Coronary artery (tissue), 2 donors: Measurements from ENCODE around the gene ASIC1.
"Not testable (repeated sequence)": the region's sequence is repeated elsewhere in the genome, so short reads cannot be mapped to it uniquely, and the experiment has no call there.

Experiments
- DNase-seq: peaks from one replicate; pipeline ENCODE4 v3.0.0-alpha.2; 2017; ENCODE audit warnings: low spot score
- H3K27ac ChIP-seq, 2 donors: fragments of 200-600 bp; sonication (generic); one replicate each; pipeline ENCODE4 v1.5.1; 2016 to 2019
- H3K4me3 ChIP-seq: fragments of 200-600 bp; sonication (generic); 2 replicates; pipeline ENCODE4 v1.5.1; 2016; ENCODE audit warnings: mild to moderate bottlenecking, moderate library complexity
- TF ChIP-seq, protein P1 (sequence below): fragments of 200-600 bp; sonication (generic); IDR thresholded peaks from one replicate; pipeline ENCODE4 v1.5.1; 2019; ENCODE audit warnings: antibody characterized with exemption

The ASIC1 gene

DNA sequence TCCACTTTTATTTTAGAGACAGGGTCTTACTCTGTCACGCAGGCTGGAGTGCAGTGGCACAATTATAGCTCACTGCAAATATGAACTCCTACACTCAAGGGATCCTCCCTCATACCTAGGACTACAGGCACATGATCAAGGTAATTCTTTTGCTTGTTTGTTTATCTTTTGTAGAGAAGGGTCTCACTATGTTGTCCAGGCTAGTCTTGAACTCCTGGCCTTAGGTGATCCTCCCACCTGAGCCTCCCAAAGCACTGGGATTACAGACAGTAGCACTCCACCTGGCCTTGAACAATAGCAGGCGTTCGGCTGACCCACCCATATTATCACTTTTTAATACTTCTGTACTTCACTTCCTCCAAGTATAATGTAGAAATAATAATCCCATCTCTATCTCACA is 30.7 kb upstream of the ASIC1 start:
- H3K27ac ChIP-seq: no peak overlapping the region
- no peak overlapping the region for H3K4me3 ChIP-seq
- no peak for DNase-seq
- TF ChIP-seq, protein P1, sequence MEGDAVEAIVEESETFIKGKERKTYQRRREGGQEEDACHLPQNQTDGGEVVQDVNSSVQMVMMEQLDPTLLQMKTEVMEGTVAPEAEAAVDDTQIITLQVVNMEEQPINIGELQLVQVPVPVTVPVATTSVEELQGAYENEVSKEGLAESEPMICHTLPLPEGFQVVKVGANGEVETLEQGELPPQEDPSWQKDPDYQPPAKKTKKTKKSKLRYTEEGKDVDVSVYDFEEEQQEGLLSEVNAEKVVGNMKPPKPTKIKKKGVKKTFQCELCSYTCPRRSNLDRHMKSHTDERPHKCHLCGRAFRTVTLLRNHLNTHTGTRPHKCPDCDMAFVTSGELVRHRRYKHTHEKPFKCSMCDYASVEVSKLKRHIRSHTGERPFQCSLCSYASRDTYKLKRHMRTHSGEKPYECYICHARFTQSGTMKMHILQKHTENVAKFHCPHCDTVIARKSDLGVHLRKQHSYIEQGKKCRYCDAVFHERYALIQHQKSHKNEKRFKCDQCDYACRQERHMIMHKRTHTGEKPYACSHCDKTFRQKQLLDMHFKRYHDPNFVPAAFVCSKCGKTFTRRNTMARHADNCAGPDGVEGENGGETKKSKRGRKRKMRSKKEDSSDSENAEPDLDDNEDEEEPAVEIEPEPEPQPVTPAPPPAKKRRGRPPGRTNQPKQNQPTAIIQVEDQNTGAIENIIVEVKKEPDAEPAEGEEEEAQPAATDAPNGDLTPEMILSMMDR: no peak

- DNase-seq, H3K4me3 ChIP-seq, H3K27ac ChIP-seq: not testable (repeated sequence)
Measured at GRCh38 chr12:50030449-50030848, 26.9 kb upstream of the ASIC1 start.

DNA sequence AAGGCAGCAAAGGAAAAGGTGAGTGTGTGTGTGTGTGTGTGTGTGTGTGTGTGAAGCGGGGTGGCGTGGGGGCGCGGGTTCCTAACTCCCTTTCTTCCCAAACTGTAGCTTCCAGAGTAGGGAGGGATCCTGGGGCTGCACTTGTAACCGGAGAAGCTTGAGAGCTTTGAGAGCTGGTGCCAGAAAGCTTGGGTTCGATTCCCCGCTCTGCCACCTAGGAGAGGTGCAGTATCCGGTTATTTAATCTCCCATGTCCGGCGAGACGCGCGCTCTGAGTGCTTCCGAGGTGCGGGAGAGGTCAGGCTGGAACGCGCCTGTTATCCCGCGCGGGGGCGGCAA is 24.9 kb upstream of the ASIC1 start:
- peak overlapping the region in 1 of 2 donors; percentile 72 for H3K27ac ChIP-seq
- no peak for DNase-seq
- H3K4me3 ChIP-seq: peak overlapping the region; percentile 58
- TF ChIP-seq, protein P1: no peak

DNA sequence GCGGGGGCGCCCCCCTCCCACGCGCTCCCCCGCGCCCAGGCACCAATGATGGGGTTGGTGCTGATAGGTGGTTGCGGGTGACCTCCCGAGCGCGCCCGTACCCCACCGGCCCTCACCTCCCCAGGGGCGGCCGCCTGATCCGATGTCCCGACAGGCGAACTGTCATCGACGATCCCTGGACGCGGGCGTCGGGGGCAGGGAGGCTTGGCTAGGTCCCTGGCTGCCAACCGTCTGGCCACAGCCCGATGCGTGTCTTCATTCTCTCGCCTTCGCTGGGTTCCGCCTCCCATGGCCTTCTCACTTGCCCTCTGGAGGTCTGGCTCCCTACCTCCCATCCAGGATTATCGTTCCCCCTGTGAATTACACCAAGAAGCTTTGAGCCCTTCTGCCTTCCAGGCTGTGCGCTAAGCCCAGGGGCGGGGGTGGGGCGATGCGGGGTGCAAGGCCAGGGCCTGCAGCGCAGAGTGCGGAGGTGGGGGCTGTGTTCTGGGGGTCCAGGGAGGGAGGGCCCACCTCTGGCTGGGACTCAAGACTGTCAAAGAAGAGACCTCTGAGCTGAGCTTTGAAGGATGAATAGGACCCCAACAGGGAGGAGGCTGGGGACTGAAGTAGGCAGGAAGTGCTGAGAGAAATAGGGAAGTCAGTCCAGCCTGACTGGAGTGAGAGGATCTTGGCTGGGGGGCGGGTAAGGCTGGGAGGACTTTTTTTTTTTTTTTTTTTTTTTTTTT is 24.4 kb upstream of the ASIC1 start:
- peak overlapping the region in 1 of 2 donors; percentile 72 for H3K27ac ChIP-seq
- DNase-seq: no peak
- TF ChIP-seq, protein P1: no peak
- H3K4me3 ChIP-seq: peak overlapping the region; percentile 58

DNA sequence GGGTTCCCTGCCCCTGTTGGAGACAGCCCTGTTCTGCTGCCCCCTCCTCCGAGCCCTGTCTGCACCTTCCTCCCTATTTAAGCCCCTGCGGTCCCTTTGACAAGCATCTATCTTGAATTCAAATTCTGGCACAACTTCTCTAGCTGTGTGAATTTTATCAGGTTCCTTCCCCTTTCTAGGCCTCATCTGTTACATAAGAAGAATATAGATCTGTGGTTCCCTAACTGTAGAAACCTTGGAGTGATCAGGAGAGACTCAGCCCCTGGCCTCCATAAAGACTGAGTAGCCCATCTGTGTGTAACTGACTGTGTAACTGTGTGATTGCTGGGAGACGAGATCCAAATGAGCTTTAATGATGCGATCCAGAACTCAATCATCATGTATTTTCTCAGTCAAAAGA is 19.1 kb upstream of the ASIC1 start:
- DNase-seq: no peak
- Histone ChIP-seq H3K4me3 (no peak overlapping the region), H3K27ac (no peak overlapping the region)
- TF ChIP-seq, protein P1: no peak

GRCh38 chr12:50039151-50039835 is 18.1 kb upstream of the ASIC1 start:
- TF ChIP-seq, protein P1: peak; percentile 85
- Histone ChIP-seq H3K4me3 (no peak overlapping the region), H3K27ac (peak overlapping the region in 1 of 2 donors; percentile 9)
- DNase-seq: no peak

- Histone ChIP-seq H3K27ac (no peak overlapping the region), H3K4me3 (no peak overlapping the region)
- TF ChIP-seq, protein P1: no peak
- DNase-seq: no peak
Measured at GRCh38 chr12:50040657-50041056, 16.7 kb upstream of the ASIC1 start.
